ENCODE measurements around the gene ISG20. TPM values are rescaled to one million over a fixed set of nuclear protein-coding genes. Genes with fewer than 3 reads are reported as not detected.
A peak's percentile ranks its signal among the peaks of the same experiment; 100 is the strongest.

Gene ISG20
- total RNA-seq, 2 experiments from 2014 or later = 209 to 215 TPM

- no peak for DNase-seq
- Mint-ChIP-seq H3K27me3 (no peaks in the 10 kb centered on the region), H3K36me3 (peaks cover 20% of the 10 kb centered on the region), H3K4me1 (peaks cover 48% of the 10 kb centered on the region), H3K9me3 (no peaks in the 10 kb centered on the region), H3K27ac (peak overlapping the region; percentile 96), H3K4me3 (peak overlapping the region; percentile 97)
- POLR2A ChIA-PET = interaction anchor here (2.3 to 2.8 kb wide), 2 partner anchors 23 to 156 kb away, joined by 7 to 17 read pairs; partner anchors contain the start of genes MRPL46 and MRPS11
- no peak for ATAC-seq (ENCODE audit: low read depth)
Measured at GRCh38 chr15:88623061-88623460, 15.8 kb upstream of the ISG20 start.

- Mint-ChIP-seq H3K9me3 (no peaks in the 10 kb centered on the region), H3K27me3 (no peaks in the 10 kb centered on the region), H3K4me3 (peak overlapping the region; percentile 97), H3K27ac (peak overlapping the region; percentile 96), H3K36me3 (peaks cover 23% of the 10 kb centered on the region), H3K4me1 (peaks cover 53% of the 10 kb centered on the region)
- DNase-seq (no peak), ATAC-seq (ENCODE audit: low read depth) (no peak)
- POLR2A ChIA-PET = interaction anchor here (0.9 to 2.8 kb wide), 7 partner anchors 23 to 465 kb away, joined by 3 to 17 read pairs (median 7); partner anchors contain the start of genes ABHD2, MRPL46 and MRPS11
Measured at GRCh38 chr15:88623632-88624031, 15.2 kb upstream of the ISG20 start.

- peak overlapping the region; percentile 97 for H3K4me3 Mint-ChIP-seq
- H3K27ac Mint-ChIP-seq = peak overlapping the region; percentile 96
- H3K27me3 Mint-ChIP-seq = no peaks in the 10 kb centered on the region
- peak; percentile 62 for DNase-seq
- POLR2A ChIA-PET = interaction anchor here (0.6 to 2.8 kb wide), 9 partner anchors 9 to 464 kb away, joined by 3 to 17 read pairs (median 6); partner anchors contain the start of genes ABHD2, MRPL46 and MRPS11
- peaks cover 23% of the 10 kb centered on the region for H3K36me3 Mint-ChIP-seq
- no peaks in the 10 kb centered on the region for H3K9me3 Mint-ChIP-seq
- peaks cover 59% of the 10 kb centered on the region for H3K4me1 Mint-ChIP-seq
- ATAC-seq (ENCODE audit: low read depth) = peak; percentile 37
Measured at GRCh38 chr15:88624156-88624970, 14.5 kb upstream of the ISG20 start.

- Mint-ChIP-seq H3K36me3 (peaks cover 30% of the 10 kb centered on the region), H3K4me3 (peak overlapping the region; percentile 97)
- POLR2A ChIA-PET = interaction anchor here (1.2 to 2.8 kb wide), 8 partner anchors 8 to 258 kb away, joined by 3 to 17 read pairs (median 6); partner anchors contain the start of genes MRPL46 and MRPS11
Measured at GRCh38 chr15:88624971-88625490, 13.8 kb upstream of the ISG20 start.

GRCh38 chr15:88625943-88626741 is 12.7 kb upstream of the ISG20 start:
- peak overlapping the region; percentile 97 for H3K27ac Mint-ChIP-seq
- H3K36me3 Mint-ChIP-seq = peaks cover 36% of the 10 kb centered on the region
- peak overlapping the region; percentile 72 for H3K4me3 Mint-ChIP-seq
- DNase-seq = no peak
- no peaks in the 10 kb centered on the region for H3K27me3 Mint-ChIP-seq
- POLR2A ChIA-PET = interaction anchor here (0.6 to 2.8 kb wide), 4 partner anchors 20 to 619 kb away, joined by 4 to 17 read pairs (median 4); no protein-coding TSS in a partner anchor
- no peaks in the 10 kb centered on the region for H3K9me3 Mint-ChIP-seq
- peaks cover 68% of the 10 kb centered on the region for H3K4me1 Mint-ChIP-seq
- ATAC-seq (ENCODE audit: low read depth) = no peak

More at GRCh38 chr15:88624971-88625490, 13.8 kb upstream of the ISG20 start:
- Mint-ChIP-seq H3K27ac (peak overlapping the region; percentile 96), H3K27me3 (no peaks in the 10 kb centered on the region), H3K9me3 (no peaks in the 10 kb centered on the region), H3K4me1 (peaks cover 66% of the 10 kb centered on the region)
- DNase-seq (no peak), ATAC-seq (ENCODE audit: low read depth) (no peak)

GRCh38 chr15:88627463-88627862 is 11.4 kb upstream of the ISG20 start:
- Mint-ChIP-seq H3K4me3 (peak overlapping the region; percentile 72), H3K27me3 (no peaks in the 10 kb centered on the region), H3K27ac (peak overlapping the region; percentile 97), H3K36me3 (peaks cover 31% of the 10 kb centered on the region), H3K4me1 (peaks cover 70% of the 10 kb centered on the region), H3K9me3 (no peaks in the 10 kb centered on the region)
- ATAC-seq (ENCODE audit: low read depth) (peak; percentile 73), DNase-seq (no peak)
- POLR2A ChIA-PET = interaction anchor here (1.3 to 1.6 kb wide), 2 partner anchors 29 to 30 kb away, joined by 4 read pairs; no protein-coding TSS in a partner anchor

GRCh38 chr15:88628018-88628654 is 10.7 kb upstream of the ISG20 start:
- peaks cover 34% of the 10 kb centered on the region for H3K36me3 Mint-ChIP-seq
- no peak for ATAC-seq (ENCODE audit: low read depth)
- H3K4me1 Mint-ChIP-seq = peaks cover 69% of the 10 kb centered on the region

GRCh38 chr15:88629071-88629470 is 9.7 kb upstream of the ISG20 start:
- H3K36me3 Mint-ChIP-seq = peaks cover 39% of the 10 kb centered on the region

More at GRCh38 chr15:88628018-88628654, 10.7 kb upstream of the ISG20 start:
- POLR2A ChIA-PET = interaction anchor here (1.1 to 1.6 kb wide), 2 partner anchors 29 to 161 kb away, joined by 3 to 4 read pairs; partner anchors contain the start of genes MRPL46 and MRPS11
- Mint-ChIP-seq H3K9me3 (no peaks in the 10 kb centered on the region), H3K27ac (peak overlapping the region; percentile 97), H3K27me3 (no peaks in the 10 kb centered on the region), H3K4me3 (peak overlapping the region; percentile 72)
- no peak for DNase-seq

GRCh38 chr15:88630141-88630721 is 8.6 kb upstream of the ISG20 start:
- DNase-seq (peak; percentile 58), ATAC-seq (ENCODE audit: low read depth) (peak; percentile 48)
- peak overlapping the region; percentile 69 for H3K4me3 Mint-ChIP-seq
- no peaks in the 10 kb centered on the region for H3K9me3 Mint-ChIP-seq
- no peaks in the 10 kb centered on the region for H3K27me3 Mint-ChIP-seq
- H3K27ac Mint-ChIP-seq = peak overlapping the region; percentile 97
- peaks cover 61% of the 10 kb centered on the region for H3K4me1 Mint-ChIP-seq
- POLR2A ChIA-PET = interaction anchor here (1.0 kb wide), 1 partner anchor 17 kb away, joined by 3 read pairs; no protein-coding TSS in a partner anchor
- peaks cover 43% of the 10 kb centered on the region for H3K36me3 Mint-ChIP-seq

More at GRCh38 chr15:88629071-88629470, 9.7 kb upstream of the ISG20 start:
- DNase-seq (no peak), ATAC-seq (ENCODE audit: low read depth) (no peak)
- no peaks in the 10 kb centered on the region for H3K9me3 Mint-ChIP-seq
- H3K27ac Mint-ChIP-seq = peak overlapping the region; percentile 97
- peaks cover 62% of the 10 kb centered on the region for H3K4me1 Mint-ChIP-seq
- POLR2A ChIA-PET = interaction anchor here (1.0 to 1.1 kb wide), 2 partner anchors 19 to 162 kb away, joined by 3 read pairs; partner anchors contain the start of genes MRPL46 and MRPS11
- peak overlapping the region; percentile 22 for H3K4me3 Mint-ChIP-seq
- no peaks in the 10 kb centered on the region for H3K27me3 Mint-ChIP-seq

- H3K27me3 Mint-ChIP-seq = no peaks in the 10 kb centered on the region
- DNase-seq (no peak), ATAC-seq (ENCODE audit: low read depth) (no peak)
- peaks cover 44% of the 10 kb centered on the region for H3K36me3 Mint-ChIP-seq
- H3K9me3 Mint-ChIP-seq = no peaks in the 10 kb centered on the region
- H3K4me1 Mint-ChIP-seq = peaks cover 59% of the 10 kb centered on the region
- peak overlapping the region; percentile 97 for H3K27ac Mint-ChIP-seq
- H3K4me3 Mint-ChIP-seq = peak overlapping the region; percentile 69
- POLR2A ChIA-PET = no interaction called here
Measured at GRCh38 chr15:88630798-88631463, 7.9 kb upstream of the ISG20 start.

GRCh38 chr15:88631464-88632028 is 7.3 kb upstream of the ISG20 start:
- Mint-ChIP-seq H3K4me1 (peaks cover 61% of the 10 kb centered on the region), H3K4me3 (no peak overlapping the region)
- POLR2A ChIA-PET = no interaction called here

More at GRCh38 chr15:88631464-88632028, 7.3 kb upstream of the ISG20 start:
- no peaks in the 10 kb centered on the region for H3K9me3 Mint-ChIP-seq
- ATAC-seq (ENCODE audit: low read depth) (no peak), DNase-seq (no peak)
- H3K27me3 Mint-ChIP-seq = no peaks in the 10 kb centered on the region
- H3K36me3 Mint-ChIP-seq = peaks cover 44% of the 10 kb centered on the region
- H3K27ac Mint-ChIP-seq = peak overlapping the region; percentile 72

All from activated naive CD8-positive, alpha-beta T cell treated with anti-CD3 and anti-CD28 coated beads, Interleukin-2, amount 10 ng/mL, durations not matched to agents 7 days and 5 days (primary cell).